HEK293T (cell line): ENCODE data around the gene LITAFD.

ENCODE experiments used
- CTBP1 ChIP-seq: fragments of 450-650 bp; IDR thresholded peaks from 2 replicates; pipeline ENCODE4 v1.6.1; 2016; ENCODE audit warnings: borderline replicate concordance
- FOXA1 ChIP-seq: fragments of 450-650 bp; IDR thresholded peaks from 2 replicates; pipeline ENCODE4 v1.6.1; 2016; ENCODE audit warnings: mild to moderate bottlenecking
- FOXM1 ChIP-seq: fragments of 450-650 bp; IDR thresholded peaks from 2 replicates; pipeline ENCODE4 v1.6.1; 2017; ENCODE audit warnings: mild to moderate bottlenecking, borderline replicate concordance
- HDGF ChIP-seq: fragments of 450-650 bp; IDR thresholded peaks from 2 replicates; pipeline ENCODE4 v1.6.1; 2017; ENCODE audit warnings: antibody characterized with exemption, borderline replicate concordance
- NFRKB ChIP-seq: fragments of 450-650 bp; IDR thresholded peaks from 2 replicates; pipeline ENCODE4 v1.6.1; 2016; ENCODE audit warnings: mild to moderate bottlenecking, moderate library complexity
- PKNOX1 ChIP-seq: fragments of 450-650 bp; IDR thresholded peaks from 2 replicates; pipeline ENCODE4 v1.6.1; 2016
- SP1 ChIP-seq: fragments of 450-650 bp; IDR thresholded peaks from 2 replicates; pipeline ENCODE4 v1.6.1; 2017
- SUZ12 ChIP-seq: fragments of 450-650 bp; IDR thresholded peaks from 2 replicates; pipeline ENCODE4 v1.6.1; 2016; ENCODE audit warnings: mild to moderate bottlenecking
- TARDBP ChIP-seq: fragments of 450-650 bp; IDR thresholded peaks from 2 replicates; pipeline ENCODE4 v1.6.1; 2016
- ZNF384 ChIP-seq: fragments of 450-650 bp; IDR thresholded peaks from 2 replicates; pipeline ENCODE4 v1.6.1; 2016

- TF ChIP-seq SP1 (no peak), SUZ12 (no peak), PKNOX1 (no peak), FOXM1 (no peak), TARDBP (no peak), CTBP1 (no peak), HDGF (no peak), ZNF384 (no peak), FOXA1 (no peak), NFRKB (no peak)
Observed at GRCh38 chr16:8905168-8905762, 23.1 kb downstream of the LITAFD start.
